B cell (primary cell): ENCODE measurements around the gene KCNG4. TPM values are rescaled to one million over a fixed set of nuclear protein-coding genes. Genes with fewer than 3 reads are reported as not detected.

ENCODE experiments used
- ATAC-seq: fragments of 200-7000 bp; cut with Tn5 transposase; one replicate; pipeline ENCODE4 v1.10.0; 2021; ENCODE audit warnings: low read depth, mild to moderate bottlenecking, moderate number of reproducible peaks, moderate library complexity
- CTCF ChIA-PET: fragments of 350-600 bp; sonication (Branson Sonifier 250); formaldehyde crosslinking; loops from one replicate; lab custom pipeline; 2021; ENCODE audit warnings: antibody characterized with exemption, inconsistent platforms; lab: Charles Lee
- POLR2A ChIA-PET: fragments of 350-600 bp; sonication (Branson Sonifier 250); formaldehyde crosslinking; loops from one replicate; lab custom pipeline; 2021; ENCODE audit warnings: antibody characterized with exemption; lab: Charles Lee
- DNase-seq: peaks from one replicate; pipeline ENCODE4 v3.0.0; 2013
- H2AFZ ChIP-seq: 2 replicates; pipeline ENCODE4 v1.6.1; 2012; ENCODE audit warnings: mild to moderate bottlenecking, low read depth, low read length; ENCODE audit not compliant: insufficient read depth, poor library complexity, severe bottlenecking
- H3K27ac ChIP-seq, 2 donors: 1 replicate in 1 of 2; 2 replicates in 1 of 2; pipeline ENCODE4 v1.5.1; 2012 to 2013; ENCODE audit warnings: low read length in 2 of 2, mild to moderate bottlenecking in 2 of 2, moderate library complexity in 1 of 2
- H3K27me3 ChIP-seq, 4 experiments: fragments of 200-600 bp in 1 of 4; sonication (generic) in 1 of 4; replicated peaks in 1 of 4; 1 replicate in 2 of 4; 2 replicates in 2 of 4; pipeline versions ENCODE4 v1.6.1 to v1.7.0; 2013 to 2016; ENCODE audit warnings: low read length in 3 of 4, mild to moderate bottlenecking in 2 of 4, mixed read lengths in 1 of 4, moderate library complexity in 1 of 4; ENCODE audit not compliant: insufficient read depth in 4 of 4, control insufficient read depth in 3 of 4; ENCODE audit errors: control extremely low read depth in 1 of 4
- H3K36me3 ChIP-seq, 2 experiments: replicated peaks in 1 of 2; 1 replicate in 1 of 2; 2 replicates in 1 of 2; pipeline versions ENCODE4 v1.6.1 to v1.7.1; 2013; ENCODE audit warnings: low read length in 1 of 2; ENCODE audit not compliant: insufficient read depth in 2 of 2, control insufficient read depth in 1 of 2; ENCODE audit errors: control extremely low read depth in 1 of 2, extremely low read depth in 1 of 2
- H3K4me1 ChIP-seq, 2 donors: fragments of 200-600 bp in 1 of 2; sonication (generic) in 1 of 2; 1 replicate in 1 of 2; 2 replicates in 1 of 2; pipeline versions ENCODE4 v1.5.1 to v1.6.1; 2013 to 2017; ENCODE audit warnings: low read length in 2 of 2; ENCODE audit not compliant: control insufficient read depth in 2 of 2, insufficient read depth in 2 of 2
- H3K4me2 ChIP-seq: replicated peaks from 2 replicates; pipeline ENCODE3; 2012; ENCODE audit warnings: mild to moderate bottlenecking, low read depth, low read length; ENCODE audit not compliant: poor library complexity, severe bottlenecking
- H3K4me3 ChIP-seq, 5 experiments: fragments of 200-600 bp in 1 of 5; sonication (generic) in 1 of 5; 1 replicate in 3 of 5; 2 replicates in 2 of 5; pipeline versions ENCODE4 v1.5.1 to v1.7.0; 2011 to 2016; ENCODE audit warnings: low read length in 4 of 5, mild to moderate bottlenecking in 4 of 5, low read depth in 2 of 5, control low read depth in 1 of 5, moderate library complexity in 1 of 5; ENCODE audit not compliant: insufficient read depth in 1 of 5; ENCODE audit errors: control extremely low read depth in 1 of 5, extremely low read depth in 1 of 5
- H3K79me2 ChIP-seq: fragments of 200-600 bp; sonication (generic); one replicate; pipeline ENCODE4 v1.6.0; 2016; ENCODE audit warnings: low read length; ENCODE audit not compliant: control insufficient read depth, insufficient read depth
- H3K9ac ChIP-seq: fragments of 200-600 bp; sonication (generic); 2 replicates; pipeline ENCODE4 v1.6.1; 2017; ENCODE audit warnings: mild to moderate bottlenecking, low read length, moderate library complexity
- H3K9me3 ChIP-seq, 3 donors: one replicate each; pipeline versions ENCODE4 v1.6.1 to v1.7.1; 2013; ENCODE audit warnings: low read length in 2 of 3; ENCODE audit not compliant: control insufficient read depth in 2 of 3, insufficient read depth in 1 of 3; ENCODE audit errors: control extremely low read depth in 1 of 3
- H4K20me1 ChIP-seq: 2 replicates; pipeline ENCODE4 v1.6.0; 2012; ENCODE audit warnings: mild to moderate bottlenecking, low read length; ENCODE audit not compliant: insufficient read depth, control insufficient read depth, poor library complexity, severe bottlenecking
- H3K27ac Mint-ChIP-seq: one replicate; pipeline ENCODE4 v1.8.0; 2021; ENCODE audit warnings: mixed read lengths
- H3K27me3 Mint-ChIP-seq: one replicate; pipeline ENCODE4 v1.8.0; 2021; ENCODE audit warnings: mixed read lengths
- H3K4me1 Mint-ChIP-seq: one replicate; pipeline ENCODE4 v1.8.0; 2021; ENCODE audit warnings: mixed read lengths
- H3K4me3 Mint-ChIP-seq: one replicate; pipeline ENCODE4 v1.8.0; 2021; ENCODE audit warnings: mixed read lengths
- H3K9me3 Mint-ChIP-seq: one replicate; pipeline ENCODE4 v1.8.0; 2022; ENCODE audit warnings: mixed read lengths; ENCODE audit not compliant: insufficient read depth
- CTCF ChIP-seq: fragments of 200-600 bp; IDR thresholded peaks from one replicate; pipeline ENCODE4 v1.8.0; 2022; ENCODE audit warnings: antibody characterized with exemption, mild to moderate bottlenecking
- EZH2 ChIP-seq: IDR thresholded peaks from 2 replicates; pipeline ENCODE4 v1.6.1; 2012; ENCODE audit warnings: borderline replicate concordance, low read depth, mild to moderate bottlenecking, moderate library complexity, low read length; ENCODE audit not compliant: insufficient read depth, poor library complexity, severe bottlenecking
- WGBS: methylation state at CpG from one replicate; pipeline ENCODE4 v1.1.5; 2013; ENCODE audit warnings: missing lambda C conversion rate; ENCODE audit not compliant: insufficient coverage; 5-methylcytosine and 5-hydroxymethylcytosine counted together
- intact Hi-C: fragments of 100-400 bp; cut with micrococcal nuclease; formaldehyde crosslinking; loops from one replicate; pipeline ENCODE4 v1.10.0; 2022
- polyA plus RNA-seq: library from polyadenylated mRNA; depleted of rRNA; stranded (reverse); fragments of >200 nt; gene quantifications from 2 replicates; pipeline ENCODE4 v1.2.3, GENCODE V29; 2012
- total RNA-seq, 2 donors: library from RNA; stranded (reverse); fragments of 120-200 nt in 1 of 2; gene quantifications; 1 replicate in 1 of 2; 2 replicates in 1 of 2; pipeline versions ENCODE4 v1.2.3 to v1.2.4, GENCODE V29; 2013 to 2022

The KCNG4 gene
- total and polyA plus RNA-seq, 2 donors (not counting 1 experiment from before 2014, with no cell fraction given): not detected

- Mint-ChIP-seq H3K9me3 (no peaks in the 10 kb centered on the region), H3K27me3 (peaks cover 3% of the 10 kb centered on the region), H3K4me3 (no peak overlapping the region), H3K4me1 (peaks cover 6% of the 10 kb centered on the region), H3K27ac (no peak overlapping the region)
- 87% methylated on average over 18 of the region's 18 CpGs for WGBS
- Histone ChIP-seq H2AFZ (no peak overlapping the region), H4K20me1 (no peaks in the 10 kb centered on the region), H3K4me2 (no peak overlapping the region), H3K4me3 (no peak overlapping the region), H3K36me3 (peaks cover 0 to 31% of the 10 kb centered on the region in 2 experiments), H3K4me1 (peaks cover 0 to 3% of the 10 kb centered on the region in 2 donors), H3K27ac (no peak overlapping the region), H3K79me2 (no peaks in the 10 kb centered on the region), H3K9ac (no peak overlapping the region), H3K27me3 (no peaks in the 10 kb centered on the region), H3K9me3 (no peaks in the 10 kb centered on the region)
- ATAC-seq (no peak), DNase-seq (peak; percentile 4)
- intact Hi-C loops: no loop called here
- TF ChIP-seq EZH2 (no peak), CTCF (no peak)
- ChIA-PET CTCF (interaction anchor here (1.1 to 3.4 kb wide), 7 partner anchors 10 to 110 kb away, joined by 3 to 26 read pairs (median 4); partner anchors contain the start of genes MBTPS1 and TAF1C), POLR2A (interaction anchor here (0.6 kb wide), 1 partner anchor 369 kb away, joined by 6 read pairs; no protein-coding TSS in a partner anchor)
Observed at GRCh38 chr16:84176192-84177053, 63.4 kb downstream of the KCNG4 start.
